Measurements from ENCODE around the gene TMEM185B.

The TMEM185B gene

GRCh38 chr2:120256651-120257000 lies 33.4 kb upstream of the TMEM185B start:
- ChIA-PET POLR2A (ENCODE audit: low non-redundant PET) (no interaction called here), CTCF (interaction anchor here (0.6 to 0.7 kb wide), 2 partner anchors 17 to 32 kb away, joined by 3 to 6 read pairs; no protein-coding TSS in a partner anchor)
- H3K27ac ChIP-seq, result no peak overlapping the region
- TF ChIP-seq CTCF (conservative IDR thresholded peaks at IDR 0.05; ENCODE audit: low read depth), result no peak
- no peak for DNase-seq (ENCODE audit: low spot score)

- ChIA-PET CTCF (interaction anchor here (0.5 to 1.5 kb wide), 3 partner anchors 18 to 57 kb away, joined by 3 to 7 read pairs (median 6); no protein-coding TSS in a partner anchor), POLR2A (ENCODE audit: low non-redundant PET) (no interaction called here)
- TF ChIP-seq CTCF (conservative IDR thresholded peaks at IDR 0.05; ENCODE audit: low read depth), result no peak
- H3K27ac ChIP-seq, result no peak overlapping the region
- no peak for DNase-seq (ENCODE audit: low spot score)
These were observed 32.9 kb upstream of the TMEM185B start for GRCh38 chr2:120255986-120256650.

GRCh38 chr2:120255071-120255470 lies 31.9 kb upstream of the TMEM185B start:
- ChIA-PET CTCF (interaction anchor here (1.5 kb wide), 1 partner anchor 58 kb away, joined by 7 read pairs; no protein-coding TSS in a partner anchor), POLR2A (ENCODE audit: low non-redundant PET) (no interaction called here)
- DNase-seq (ENCODE audit: low spot score), result no peak
- no peak for TF ChIP-seq CTCF (conservative IDR thresholded peaks at IDR 0.05; ENCODE audit: low read depth)
- H3K27ac ChIP-seq, result no peak overlapping the region

- CTCF ChIA-PET, result interaction anchor here (0.7 to 1.2 kb wide), 2 partner anchors 59 to 717 kb away, joined by 3 to 4 read pairs; no protein-coding TSS in a partner anchor
- POLR2A ChIA-PET (ENCODE audit: low non-redundant PET), result no interaction called here
- peak overlapping the region; percentile 92; the same call in 1 of the 2 replicates for H3K27ac ChIP-seq
- no peak for DNase-seq (ENCODE audit: low spot score)
- no peak for TF ChIP-seq CTCF (conservative IDR thresholded peaks at IDR 0.05; ENCODE audit: low read depth)
These were observed 31.0 kb upstream of the TMEM185B start for GRCh38 chr2:120254178-120254577.

- peak overlapping the region; percentile 92 for H3K27ac ChIP-seq
- peak; percentile 25; the same call in 1 of the 2 replicates for TF ChIP-seq CTCF (conservative IDR thresholded peaks at IDR 0.05; ENCODE audit: low read depth)
- DNase-seq (ENCODE audit: low spot score), result peak; percentile 82
- ChIA-PET CTCF (interaction anchor here (0.7 to 1.2 kb wide), 4 partner anchors 60 to 1267 kb away, joined by 3 to 5 read pairs (median 4); no protein-coding TSS in a partner anchor), POLR2A (ENCODE audit: low non-redundant PET) (interaction anchor here (0.6 to 1.4 kb wide), 3 partner anchors 11 to 13 kb away, joined by 3 to 8 read pairs (median 3); no protein-coding TSS in a partner anchor)
These were observed 30.1 kb upstream of the TMEM185B start for GRCh38 chr2:120253021-120253882.

All from RWPE1 (cell line).